SU-DHL-6 (cell line): Measurements from ENCODE around the gene FOXK2.
"Not testable (repeated sequence)": the region's sequence is repeated elsewhere in the genome, so short reads cannot be mapped to it uniquely, and the experiment has no call there.

Experiments
- H2AFZ ChIP-seq: fragments of 200-600 bp; sonication (generic); 2 replicates; pipeline ENCODE4 v1.6.1; 2014; ENCODE audit warnings: low read depth, mild to moderate bottlenecking, moderate library complexity, mixed read lengths, antibody characterized with exemption, low read length; ENCODE audit not compliant: severe bottlenecking
- H3F3A ChIP-seq: fragments of 200-600 bp; shearing (Covaris generic); 2 replicates; pipeline ENCODE4 v1.6.0; 2016; ENCODE audit warnings: antibody characterized with exemption, mild to moderate bottlenecking; ENCODE audit not compliant: insufficient read depth
- H3K27ac ChIP-seq: fragments of 200-600 bp; sonication (generic); 2 replicates; pipeline ENCODE4 v1.5.1; 2016; ENCODE audit warnings: low read depth, mild to moderate bottlenecking, low read length, moderate library complexity, mixed read lengths
- H3K27me3 ChIP-seq: fragments of 200-600 bp; sonication (generic), shearing (Covaris generic); 2 replicates; pipeline ENCODE4 v1.6.0; 2014; ENCODE audit warnings: mild to moderate bottlenecking, low read length
- H3K36me3 ChIP-seq: fragments of 200-600 bp; sonication (generic); 2 replicates; pipeline ENCODE4 v1.6.1; 2014; ENCODE audit warnings: mild to moderate bottlenecking, low read length, mixed read lengths
- H3K4me2 ChIP-seq: fragments of 300-600, 200-600 bp; shearing (Covaris generic), sonication (generic); 2 replicates; pipeline ENCODE4 v1.6.0; 2014; ENCODE audit warnings: low read length, low read depth, mild to moderate bottlenecking; ENCODE audit not compliant: poor library complexity, severe bottlenecking
- H3K4me3 ChIP-seq: fragments of 200-600 bp; sonication (generic); 2 replicates; pipeline ENCODE4 v1.5.1; 2014; ENCODE audit warnings: antibody characterized with exemption, low read length, mild to moderate bottlenecking, mixed read lengths; ENCODE audit not compliant: insufficient read depth, poor library complexity, severe bottlenecking
- H3K79me2 ChIP-seq: fragments of 200-600 bp; sonication (generic); 2 replicates; pipeline ENCODE4 v1.6.1; 2014; ENCODE audit warnings: mild to moderate bottlenecking, low read length, moderate library complexity; ENCODE audit not compliant: insufficient read depth
- H3K9ac ChIP-seq: fragments of 200-600 bp; sonication (generic); 2 replicates; pipeline ENCODE4 v1.7.0; 2014; ENCODE audit warnings: mild to moderate bottlenecking, low read length
- H3K9me2 ChIP-seq: fragments of 200-600 bp; sonication (generic); replicated peaks from 2 replicates; pipeline ENCODE4 v1.6.1; 2014; ENCODE audit warnings: low read length; ENCODE audit not compliant: insufficient read depth
- H3K9me3 ChIP-seq: fragments of 200-600 bp; sonication (generic); 2 replicates; pipeline ENCODE4 v1.6.1; 2014; ENCODE audit warnings: low read length, mixed read lengths; ENCODE audit not compliant: insufficient read depth
- H4K20me1 ChIP-seq: fragments of 200-600 bp; sonication (generic); 2 replicates; pipeline ENCODE4 v1.6.1; 2014; ENCODE audit warnings: low read depth, mild to moderate bottlenecking, antibody characterized with exemption, low read length, moderate library complexity, mixed read lengths
- CTCF ChIP-seq: fragments of 200-600 bp; sonication (generic); IDR thresholded peaks from one replicate; pipeline ENCODE4 v1.5.1; 2017; ENCODE audit warnings: antibody characterized with exemption, mild to moderate bottlenecking, low read length, moderate library complexity; ENCODE audit not compliant: insufficient read depth, poor library complexity, severe bottlenecking
- EZH2phosphoT487 ChIP-seq: fragments of 200-600 bp; sonication (generic), shearing (Covaris generic); conservative IDR thresholded peaks from 2 replicates; pipeline ENCODE4 v1.6.1; 2018; ENCODE audit warnings: mild to moderate bottlenecking, antibody characterized with exemption, low read length, moderate library complexity, mixed read lengths

The FOXK2 gene

GRCh38 chr17:82583720-82584234 lies 64.2 kb downstream of the FOXK2 start:
- H3K27me3 ChIP-seq = no peaks in the 10 kb centered on the region
- no peaks in the 10 kb centered on the region for H4K20me1 ChIP-seq
- H3F3A ChIP-seq = 0 out of 2 replicates have a peak, but pooled peaks cover under 1% of the 10 kb centered on the region
- TF ChIP-seq EZH2phosphoT487 (no peak), CTCF (no peak)
- no peak overlapping the region for H3K9ac ChIP-seq
- H3K27ac ChIP-seq = no peak overlapping the region
- H3K4me3 ChIP-seq = no peak overlapping the region
- H2AFZ ChIP-seq = no peak overlapping the region
- no peaks in the 10 kb centered on the region for H3K9me2 ChIP-seq
- H3K36me3 ChIP-seq = peaks cover 4% of the 10 kb centered on the region; the same call in 1 of the 2 replicates
- H3K79me2 ChIP-seq = no peaks in the 10 kb centered on the region
- H3K4me2 ChIP-seq = no peak overlapping the region
- no peaks in the 10 kb centered on the region for H3K9me3 ChIP-seq

GRCh38 chr17:82585935-82586575 lies 66.5 kb downstream of the FOXK2 start:
- H3K36me3 ChIP-seq, H3K27ac ChIP-seq, H3K79me2 ChIP-seq, H2AFZ ChIP-seq, H3K4me2 ChIP-seq, H3K9me3 ChIP-seq, H3K9me2 ChIP-seq, H3K9ac ChIP-seq, H4K20me1 ChIP-seq, H3K27me3 ChIP-seq, H3K4me3 ChIP-seq: not testable (repeated sequence)
- H3F3A ChIP-seq = peaks cover 18% of the 10 kb centered on the region

GRCh38 chr17:82586576-82587233 lies 67.2 kb downstream of the FOXK2 start:
- no peak overlapping the region for H3K4me3 ChIP-seq
- no peak for TF ChIP-seq EZH2phosphoT487
- no peak for TF ChIP-seq CTCF
- no peaks in the 10 kb centered on the region for H3K79me2 ChIP-seq
- H3K9me2 ChIP-seq = no peaks in the 10 kb centered on the region
- peaks cover 21% of the 10 kb centered on the region for H3F3A ChIP-seq
- no peaks in the 10 kb centered on the region for H3K27me3 ChIP-seq
- no peak overlapping the region for H3K9ac ChIP-seq
- no peak overlapping the region for H3K27ac ChIP-seq
- no peaks in the 10 kb centered on the region for H4K20me1 ChIP-seq
- no peak overlapping the region for H3K4me2 ChIP-seq
- H2AFZ ChIP-seq = no peak overlapping the region
- peaks cover 4% of the 10 kb centered on the region; the same call in 1 of the 2 replicates for H3K36me3 ChIP-seq
- no peaks in the 10 kb centered on the region for H3K9me3 ChIP-seq
